Measurements from ENCODE around the gene SPRY2. TPM values are rescaled to one million over a fixed set of nuclear protein-coding genes. Genes with fewer than 3 reads are reported as not detected.

SPRY2 gene
- total and polyA plus RNA-seq, 2 of the 13 experiments (the other 11 are each of a cell fraction or from before 2014, with no cell fraction given): 7.4 to 25.1 TPM

- H3K4me1 ChIP-seq (ENCODE audit: insufficient read depth, low read length): peaks cover 35% of the 10 kb centered on the region
- no peaks in the 10 kb centered on the region; a peak in 1 of 5 replicates for H3K27me3 ChIP-seq (ENCODE audit: control insufficient read depth in 1 of 2, insufficient read depth in 2 of 2, low read length in 2 of 2)
- BruUV-seq (replicated peaks): no TSS peak
- in situ Hi-C loops (cut with HindIII; ENCODE audit: extremely low pct_ligation_motif_present, low pct_unique_long_range_greater_than_20kb) (loop anchor here (25.0 kb wide), 1 partner anchor 925 kb away; the partner anchor contains the start of gene RBM26), intact Hi-C loops (cut with micrococcal nuclease; ENCODE audit: unreplicated experiment) (no loop called here)
- WGBS (ENCODE audit: low lambda C conversion rate): 36% methylated on average over 3 of the region's 9 CpGs
- POLR2A ChIA-PET: interaction anchor here (0.6 kb wide), 1 partner anchor 35 kb away, joined by 4 read pairs; no protein-coding TSS in a partner anchor
- peaks cover 5 to 9% of the 10 kb centered on the region in 2 experiments for H3K36me3 ChIP-seq (replicated peaks in 1 of 2; ENCODE audit: control insufficient read depth in 1 of 2, insufficient read depth in 2 of 2, low read length in 2 of 2)
- FAIRE-seq (no peak), ATAC-seq (no peak), DNase-seq (ENCODE audit: low spot score) (no peak)
- H3K79me2 ChIP-seq (ENCODE audit: insufficient read depth, low read length): peaks cover 63% of the 10 kb centered on the region
- H3K27ac ChIP-seq (ENCODE audit: extremely low read length, insufficient read depth, low read length): peak overlapping the region; percentile 1
- H3K4me2 ChIP-seq (ENCODE audit: low read depth, low read length): peak overlapping the region; percentile 76
- TF ChIP-seq ZSCAN22 (CRISPR knock-in tag; IDR thresholded peaks at IDR 0.05) (peak; percentile 97), ZSCAN31 (CRISPR knock-in tag; IDR thresholded peaks at IDR 0.05; ENCODE audit: low read depth) (no peak), GFI1 (CRISPR knock-in tag; IDR thresholded peaks at IDR 0.05; ENCODE audit: borderline replicate concordance) (no peak), ZNF75D (CRISPR knock-in tag; IDR thresholded peaks at IDR 0.05; ENCODE audit: borderline replicate concordance) (no peak), RAD51 (IDR thresholded peaks at IDR 0.05; ENCODE audit: borderline replicate concordance) (no peak), ZBTB1 (CRISPR knock-in tag; IDR thresholded peaks at IDR 0.05; ENCODE audit: borderline replicate concordance) (no peak), YEATS4 (CRISPR knock-in tag; IDR thresholded peaks at IDR 0.05; ENCODE audit: borderline replicate concordance) (no peak)
- TF ChIP-seq, protein P1, sequence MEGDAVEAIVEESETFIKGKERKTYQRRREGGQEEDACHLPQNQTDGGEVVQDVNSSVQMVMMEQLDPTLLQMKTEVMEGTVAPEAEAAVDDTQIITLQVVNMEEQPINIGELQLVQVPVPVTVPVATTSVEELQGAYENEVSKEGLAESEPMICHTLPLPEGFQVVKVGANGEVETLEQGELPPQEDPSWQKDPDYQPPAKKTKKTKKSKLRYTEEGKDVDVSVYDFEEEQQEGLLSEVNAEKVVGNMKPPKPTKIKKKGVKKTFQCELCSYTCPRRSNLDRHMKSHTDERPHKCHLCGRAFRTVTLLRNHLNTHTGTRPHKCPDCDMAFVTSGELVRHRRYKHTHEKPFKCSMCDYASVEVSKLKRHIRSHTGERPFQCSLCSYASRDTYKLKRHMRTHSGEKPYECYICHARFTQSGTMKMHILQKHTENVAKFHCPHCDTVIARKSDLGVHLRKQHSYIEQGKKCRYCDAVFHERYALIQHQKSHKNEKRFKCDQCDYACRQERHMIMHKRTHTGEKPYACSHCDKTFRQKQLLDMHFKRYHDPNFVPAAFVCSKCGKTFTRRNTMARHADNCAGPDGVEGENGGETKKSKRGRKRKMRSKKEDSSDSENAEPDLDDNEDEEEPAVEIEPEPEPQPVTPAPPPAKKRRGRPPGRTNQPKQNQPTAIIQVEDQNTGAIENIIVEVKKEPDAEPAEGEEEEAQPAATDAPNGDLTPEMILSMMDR (CRISPR knock-in tag; IDR thresholded peaks at IDR 0.05): no peak
- TF ChIP-seq, protein P2, sequence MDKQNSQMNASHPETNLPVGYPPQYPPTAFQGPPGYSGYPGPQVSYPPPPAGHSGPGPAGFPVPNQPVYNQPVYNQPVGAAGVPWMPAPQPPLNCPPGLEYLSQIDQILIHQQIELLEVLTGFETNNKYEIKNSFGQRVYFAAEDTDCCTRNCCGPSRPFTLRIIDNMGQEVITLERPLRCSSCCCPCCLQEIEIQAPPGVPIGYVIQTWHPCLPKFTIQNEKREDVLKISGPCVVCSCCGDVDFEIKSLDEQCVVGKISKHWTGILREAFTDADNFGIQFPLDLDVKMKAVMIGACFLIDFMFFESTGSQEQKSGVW (CRISPR knock-in tag; IDR thresholded peaks at IDR 0.05; ENCODE audit: borderline replicate concordance): no peak
- peaks cover 36% of the 10 kb centered on the region for H4K20me1 ChIP-seq (ENCODE audit: insufficient read depth, low read length)
- H3K9me3 ChIP-seq (ENCODE audit: low read length): no peaks in the 10 kb centered on the region
- H3K4me3 ChIP-seq (replicated peaks in 1 of 3; ENCODE audit: insufficient read depth in 1 of 3, low read depth in 2 of 3, low read length in 3 of 3): peak overlapping the region; percentile 77 to 99 (median 97); a peak in 5 of 6 replicates
- CTCF ChIA-PET (ENCODE audit: low intra/inter-chr PET ratio, low total read pairs): no interaction called here
- no peak overlapping the region for H3K9ac ChIP-seq (ENCODE audit: insufficient read depth, low read depth, low read length)
- H2AFZ ChIP-seq (ENCODE audit: low read length): no peak overlapping the region
Measured at GRCh38 chr13:80336776-80337287, 4.1 kb downstream of the SPRY2 start.

Measured in HepG2 (cell line).